A172 (cell line): Measurements from ENCODE around the gene CDC42EP3. TPM values are rescaled to one million over a fixed set of nuclear protein-coding genes. Genes with fewer than 3 reads are reported as not detected.
A peak's percentile ranks its signal among the peaks of the same experiment; 100 is the strongest.

Source experiments
- DNase-seq: peaks from one replicate; pipeline ENCODE4 v3.0.0-alpha.2; 2015; ENCODE audit warnings: low spot score
- total RNA-seq: library from RNA; depleted of rRNA; stranded (reverse); fragments of >200 nt; shearing (Covaris generic); gene quantifications from 2 replicates; pipeline ENCODE4 v1.2.3, GENCODE V29; 2014; rRNA removed

CDC42EP3 gene, protein sequence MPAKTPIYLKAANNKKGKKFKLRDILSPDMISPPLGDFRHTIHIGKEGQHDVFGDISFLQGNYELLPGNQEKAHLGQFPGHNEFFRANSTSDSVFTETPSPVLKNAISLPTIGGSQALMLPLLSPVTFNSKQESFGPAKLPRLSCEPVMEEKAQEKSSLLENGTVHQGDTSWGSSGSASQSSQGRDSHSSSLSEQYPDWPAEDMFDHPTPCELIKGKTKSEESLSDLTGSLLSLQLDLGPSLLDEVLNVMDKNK
- 66.8 and 71.5 TPM in 2 replicates for total RNA-seq

DNA sequence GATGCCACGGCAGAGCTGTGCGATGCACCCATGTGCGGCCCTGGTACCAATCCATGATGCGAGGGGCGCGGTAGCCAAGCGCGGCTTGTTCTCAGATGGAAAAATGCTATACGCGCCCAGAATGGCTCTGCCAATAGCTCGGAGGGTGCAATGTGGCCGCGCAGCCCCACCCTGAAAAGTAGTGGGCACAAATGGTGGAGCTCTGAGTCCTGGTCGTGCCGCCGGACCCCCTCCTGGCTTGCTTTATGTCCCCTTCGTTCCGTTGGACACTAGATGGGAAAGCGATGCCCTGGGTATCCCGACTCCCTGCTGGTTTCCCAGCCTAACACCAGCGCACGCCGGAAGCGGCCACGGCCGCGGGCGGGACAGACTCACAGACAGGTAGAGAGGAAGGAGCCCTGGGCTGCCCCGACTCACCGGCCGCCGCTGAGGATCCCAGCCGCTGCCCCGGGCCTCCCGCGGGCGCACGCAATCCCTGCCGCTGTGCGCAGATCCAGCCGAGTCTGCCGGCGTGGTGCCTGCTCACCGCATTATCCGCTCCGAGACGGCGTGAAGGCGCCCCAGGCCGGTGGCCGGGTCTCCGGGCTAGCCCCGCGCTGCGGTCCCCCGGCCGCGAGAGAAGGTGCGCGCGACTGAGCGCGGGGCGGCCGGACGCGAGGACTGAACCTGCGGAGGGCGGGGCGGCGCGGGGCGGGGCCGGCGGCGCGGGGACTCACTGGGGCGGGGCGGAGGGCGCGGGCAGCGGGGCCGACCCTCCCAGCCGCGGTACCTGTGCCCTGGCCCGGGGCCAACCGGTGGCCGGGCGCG lies at the start of gene CDC42EP3:
CDC42EP3 (minus strand) TSS at position 634 of the 807 bp plus-strand sequence. CDS start 25,055 bp downstream, outside the sequence.
- no peak for DNase-seq

DNA sequence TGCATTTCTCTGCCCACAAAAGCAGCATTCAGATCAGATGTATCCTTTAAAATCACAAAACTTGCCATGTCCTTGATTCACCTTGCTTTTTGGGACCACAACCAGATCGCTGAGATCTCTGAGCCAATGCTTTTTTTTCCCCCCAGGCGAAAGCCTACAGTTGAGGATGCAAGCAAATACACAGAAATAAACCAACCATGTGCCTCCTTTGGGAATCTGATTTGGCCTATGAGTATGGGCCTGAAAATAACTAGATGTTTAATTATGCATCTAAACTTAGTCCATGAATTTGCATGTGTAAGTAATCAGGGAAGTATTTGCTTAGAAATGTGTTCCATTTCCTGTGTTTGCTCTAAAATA lies 49.7 kb upstream of the CDC42EP3 start:
- no peak for DNase-seq

DNA sequence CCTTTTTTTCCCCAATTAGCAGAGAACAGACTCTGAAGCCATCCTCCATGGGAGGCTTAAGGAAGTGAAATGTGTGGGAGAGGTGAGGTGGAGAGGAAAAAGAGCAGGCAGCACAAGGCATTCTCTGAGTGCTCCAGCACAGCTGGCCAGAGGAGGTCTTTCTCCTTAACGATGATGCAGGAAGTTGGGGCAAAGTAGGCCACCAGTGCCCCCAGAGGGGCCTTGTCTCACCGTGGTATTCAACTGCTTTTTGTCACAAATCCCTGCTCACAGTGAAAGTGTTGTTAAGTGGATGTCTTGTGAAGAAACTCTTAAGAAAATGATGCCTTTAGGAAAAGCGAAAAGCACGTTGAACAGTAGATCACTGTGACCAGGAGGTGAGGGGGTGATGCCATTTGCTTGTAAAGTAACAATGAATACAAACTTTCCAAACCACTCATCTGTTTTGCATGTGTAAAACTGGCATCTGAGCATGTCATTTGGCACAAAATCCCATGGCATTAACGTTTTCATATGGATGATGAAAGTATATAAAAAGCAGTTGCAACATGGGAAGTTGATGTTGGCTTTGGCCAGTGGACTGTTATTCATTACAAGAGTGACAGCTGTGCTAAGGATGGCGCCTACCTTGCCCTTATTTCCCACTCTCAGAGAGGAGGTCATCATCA lies 49.2 kb upstream of the CDC42EP3 start:
- no peak for DNase-seq

DNA sequence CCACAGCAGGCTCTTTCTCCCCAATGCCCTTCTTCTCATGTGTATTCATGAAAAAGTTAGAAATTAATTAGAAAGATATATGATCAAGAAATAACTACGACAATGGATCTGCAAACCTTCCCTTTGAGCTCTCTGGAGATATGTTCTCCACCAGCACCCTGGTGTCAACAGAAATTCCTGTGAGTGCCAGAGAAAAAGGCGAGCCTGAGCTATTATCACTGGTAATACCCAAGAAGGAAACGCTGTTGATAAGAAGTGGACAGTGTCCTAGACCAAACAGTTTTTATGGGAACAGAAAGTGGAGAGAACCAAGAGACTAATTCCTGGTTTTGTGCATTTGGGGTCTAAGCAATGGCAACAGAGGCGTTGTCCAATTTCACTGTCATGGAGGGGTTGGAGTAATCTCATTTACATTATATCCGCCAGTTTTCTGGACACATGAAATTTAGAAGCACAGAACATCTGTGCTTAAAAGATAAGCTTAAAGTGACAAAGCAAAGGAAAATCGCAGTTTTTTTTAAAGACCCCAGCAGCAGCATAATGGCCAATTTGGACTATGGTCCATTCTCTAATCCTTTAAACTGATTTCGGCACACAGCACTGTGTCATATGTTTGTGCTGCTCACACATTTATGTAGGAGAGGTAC lies 47.2 kb upstream of the CDC42EP3 start:
- DNase-seq: no peak

DNA sequence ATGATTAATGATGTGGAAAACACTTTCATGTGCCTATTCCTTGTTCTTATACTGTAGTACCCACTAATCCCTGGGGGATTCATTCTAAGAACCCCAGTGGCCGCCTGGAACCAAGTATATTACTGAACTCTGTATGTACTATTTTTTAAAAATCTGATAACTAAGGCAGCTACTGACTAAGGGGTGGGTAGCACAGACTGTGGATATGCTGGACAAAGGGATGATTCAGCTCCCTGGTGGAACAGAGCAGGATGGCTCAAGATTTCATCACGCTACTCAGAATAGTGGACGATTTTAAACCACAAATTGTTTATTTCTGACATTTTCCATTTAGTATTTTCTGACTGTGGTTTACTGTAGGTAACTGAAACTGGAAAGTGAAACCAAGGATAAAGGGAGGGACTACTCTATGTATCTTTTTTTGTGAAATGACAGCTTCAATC lies 41.8 kb upstream of the CDC42EP3 start:
- peak; percentile 90 for DNase-seq

DNA sequence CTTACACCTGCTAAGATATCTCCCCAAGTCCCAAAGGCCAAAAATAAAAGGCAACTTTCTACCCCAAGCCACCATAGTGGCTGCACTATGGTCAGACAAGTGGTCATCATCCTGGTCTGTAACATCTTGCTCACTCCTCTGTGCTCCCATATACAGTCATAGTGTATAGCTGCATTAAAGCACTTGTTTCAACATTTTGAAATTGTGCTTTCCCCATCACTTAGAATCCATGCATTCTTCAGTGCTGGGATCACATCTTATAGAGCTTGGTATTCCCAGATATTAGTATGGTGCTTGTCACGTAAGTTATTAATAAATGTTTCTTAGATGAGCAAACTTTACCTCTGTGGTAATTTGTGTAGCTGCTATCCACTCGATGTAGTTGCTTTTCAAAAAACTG lies 40.4 kb upstream of the CDC42EP3 start:
- no peak for DNase-seq

DNA sequence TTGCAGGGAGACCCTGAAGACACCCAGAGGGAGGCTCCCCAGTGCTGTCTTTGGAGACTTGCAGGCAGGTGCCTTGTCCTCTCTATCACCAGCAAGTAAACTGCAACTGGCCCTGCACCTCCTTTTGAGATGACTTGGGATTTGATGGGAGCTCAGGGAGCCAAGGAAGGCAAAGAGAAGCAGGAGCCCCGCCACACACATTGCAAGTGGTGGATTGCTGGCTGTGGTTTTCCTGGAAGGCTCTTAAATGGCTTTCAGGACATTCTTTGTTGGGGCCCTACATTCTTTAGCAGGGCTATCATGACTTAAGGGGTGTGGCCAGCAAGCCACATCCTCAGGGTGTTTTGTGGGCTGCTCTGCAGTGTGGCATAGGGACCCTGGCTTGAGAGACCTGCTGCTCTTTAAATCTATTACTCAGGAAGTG lies 39.9 kb upstream of the CDC42EP3 start:
- peak; percentile 99 for DNase-seq

DNA sequence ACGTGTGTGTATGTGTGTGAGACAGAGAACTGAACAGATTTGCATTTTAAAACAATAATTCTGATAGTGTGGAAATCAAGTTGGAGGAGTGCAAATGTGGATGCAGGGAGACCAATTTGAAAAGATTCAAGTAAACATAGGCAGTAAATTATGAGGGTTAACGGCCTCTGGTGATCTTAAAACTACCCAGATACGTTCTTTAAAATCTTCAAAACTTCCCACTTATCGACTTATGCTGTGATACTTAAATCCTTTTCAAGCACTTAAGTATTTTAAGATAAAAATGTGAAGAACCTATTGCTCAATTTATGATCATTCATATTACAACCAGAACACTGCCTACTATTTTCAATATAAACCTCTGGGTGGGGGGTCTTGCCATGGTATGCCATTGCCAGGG lies 37.7 kb upstream of the CDC42EP3 start:
- DNase-seq: no peak

DNA sequence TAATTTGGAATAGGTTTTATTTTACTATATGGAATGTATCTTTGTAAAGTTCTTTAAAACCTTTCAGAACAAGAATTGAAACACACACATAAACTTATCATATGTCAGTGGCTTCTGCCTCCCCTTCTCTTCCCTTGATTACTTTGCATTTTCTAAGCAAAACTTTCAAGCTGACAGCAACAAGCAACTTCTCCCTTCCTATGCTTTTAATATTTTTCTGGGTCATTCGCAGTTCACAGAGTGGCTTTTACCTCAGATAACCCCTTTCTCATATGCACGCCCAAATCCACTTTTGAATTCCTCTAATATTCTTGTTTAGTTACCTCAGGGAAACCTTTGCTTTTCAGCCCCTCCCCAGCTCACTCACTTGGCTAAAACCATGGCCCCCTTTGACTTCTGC lies 36.7 kb upstream of the CDC42EP3 start:
- no peak for DNase-seq

DNA sequence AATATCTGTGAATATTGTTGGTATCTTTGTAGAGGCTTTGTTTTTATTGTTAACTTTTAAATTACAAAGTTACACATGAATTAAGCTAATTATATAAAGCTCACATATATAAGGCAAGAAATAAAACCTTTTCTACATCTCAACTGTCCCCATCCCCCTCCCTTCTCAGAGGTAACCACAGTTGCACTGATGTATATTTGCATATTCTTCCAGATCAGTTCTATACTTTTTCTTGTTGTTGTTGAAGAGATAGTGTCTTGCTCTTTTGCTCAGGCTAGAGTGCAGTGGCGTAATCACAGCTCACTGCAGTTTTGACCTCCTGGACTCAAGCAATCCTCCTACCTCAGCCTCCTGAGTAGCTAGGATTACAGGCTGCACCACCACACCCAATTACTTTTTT lies 36.0 kb upstream of the CDC42EP3 start:
- no peak for DNase-seq

DNA sequence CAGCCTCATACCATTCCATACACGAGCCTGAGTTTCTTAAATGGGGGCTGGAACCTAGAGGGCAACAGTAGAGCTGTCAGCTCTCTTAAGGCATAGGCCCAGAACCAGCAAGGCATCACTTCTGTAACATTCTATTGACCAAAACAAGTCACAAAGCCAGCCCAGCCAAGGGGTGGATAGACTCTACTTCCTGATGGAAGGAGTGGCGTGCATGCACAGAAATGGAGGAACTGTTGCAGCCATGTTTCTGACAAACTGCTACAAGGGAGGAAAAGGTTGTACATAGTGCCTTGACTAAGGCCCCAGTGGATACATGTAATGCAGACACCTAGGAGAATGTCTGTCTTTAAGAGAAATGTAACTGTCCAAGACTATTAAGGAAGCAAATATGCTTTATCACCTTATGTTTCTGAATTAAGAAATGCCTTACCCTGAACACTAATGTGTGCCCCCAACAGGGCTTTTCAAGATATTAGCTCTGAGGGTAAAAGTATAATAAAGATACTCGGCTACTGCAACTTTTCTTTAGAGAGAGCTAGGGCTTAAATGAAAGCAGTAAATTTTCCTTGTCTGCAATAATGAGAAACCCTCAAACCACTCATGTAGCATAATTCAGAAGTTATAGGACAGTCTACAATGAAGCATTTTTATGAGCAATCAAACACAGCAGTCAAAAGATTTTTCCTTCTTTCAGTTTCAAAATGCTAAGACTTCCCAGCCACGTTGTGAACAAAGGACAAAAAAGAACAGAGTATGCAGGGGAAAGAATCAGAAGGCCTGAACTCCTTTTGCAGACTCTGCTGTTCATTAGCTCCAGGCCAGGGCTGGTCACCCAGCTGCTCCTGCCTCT lies 35.1 kb upstream of the CDC42EP3 start:
- DNase-seq: peak; percentile 26

DNA sequence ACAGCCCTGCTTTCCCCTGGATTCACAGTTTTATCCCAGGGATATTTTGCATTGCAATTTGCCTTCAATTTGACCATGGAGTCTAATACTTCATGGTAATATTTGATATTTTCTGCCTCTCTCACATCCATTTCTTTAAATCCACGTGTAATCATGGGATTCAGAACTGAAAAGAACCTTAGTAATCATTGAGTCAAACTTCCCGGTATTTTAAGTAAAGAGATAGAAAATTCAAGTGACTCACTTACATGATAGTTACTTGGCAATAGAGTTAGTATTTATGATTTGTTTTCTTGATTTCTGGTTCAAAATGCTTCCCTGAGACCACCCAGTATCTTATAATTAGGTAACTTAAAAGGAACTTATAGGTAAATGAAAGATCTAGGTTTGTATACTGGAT lies 33.7 kb upstream of the CDC42EP3 start:
- DNase-seq: no peak

DNA sequence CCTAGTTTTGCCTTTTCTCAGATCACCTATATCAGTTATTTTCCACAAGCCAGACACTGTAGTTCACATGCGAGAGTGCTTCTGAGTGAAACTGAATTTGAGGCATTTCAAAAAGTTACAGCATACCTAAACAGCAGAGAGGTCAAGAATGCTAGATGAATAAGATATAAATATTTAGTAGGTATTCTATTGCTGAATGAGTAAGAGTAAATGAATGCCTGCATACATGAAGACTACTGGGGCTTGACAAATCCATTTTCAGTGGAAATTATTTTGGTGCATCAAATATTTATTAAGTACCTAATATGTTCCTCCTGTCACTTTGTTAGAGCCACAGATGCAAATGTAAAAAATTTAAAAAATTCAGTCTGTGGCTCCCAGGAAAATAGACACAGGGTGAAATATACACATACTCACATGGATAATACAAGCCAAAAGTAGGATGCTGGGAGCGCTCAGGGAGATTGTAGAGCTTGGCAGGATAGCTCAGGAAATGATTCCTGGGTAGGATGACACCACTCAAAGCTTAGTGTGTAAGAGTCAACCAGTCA lies 27.6 kb upstream of the CDC42EP3 start:
- peak; percentile 49 for DNase-seq

DNA sequence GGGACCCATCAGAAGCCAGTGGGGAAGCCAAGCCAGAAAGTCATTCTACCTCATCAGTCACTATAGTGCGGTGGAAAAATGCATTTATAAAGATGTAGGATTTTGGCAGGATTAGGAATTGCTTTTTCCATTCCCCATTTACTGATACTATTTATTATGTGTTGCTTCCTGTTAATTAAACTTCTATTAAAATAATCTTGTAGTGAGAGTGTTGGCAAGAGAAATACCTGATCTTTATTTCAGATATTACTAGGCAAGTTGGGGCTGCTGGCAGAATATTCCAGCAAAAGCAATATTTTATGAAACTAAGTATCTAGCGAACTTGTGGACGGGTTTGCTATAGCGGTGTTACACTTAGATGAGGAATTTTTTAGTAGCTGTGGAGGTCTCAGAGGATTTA lies 23.9 kb upstream of the CDC42EP3 start:
- DNase-seq: no peak

DNA sequence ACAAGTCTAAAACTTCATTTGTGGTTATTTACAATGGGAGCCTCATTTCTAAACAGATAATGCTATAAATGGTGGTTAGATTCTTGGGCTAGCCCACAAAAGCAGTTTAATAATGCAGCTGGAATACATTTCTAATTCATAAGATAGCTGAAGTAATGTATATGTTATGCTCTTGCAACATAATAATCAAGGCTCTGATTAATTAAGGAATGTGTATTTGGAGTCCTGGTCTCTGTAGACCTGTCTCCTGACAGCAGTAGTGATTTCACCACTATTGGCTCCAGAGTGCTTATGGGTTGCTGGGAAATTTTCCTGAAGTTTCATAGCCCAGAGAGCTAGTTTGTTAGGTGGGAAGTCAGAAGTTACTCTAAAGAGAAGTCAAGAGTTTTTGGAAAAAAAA lies 21.3 kb upstream of the CDC42EP3 start:
- no peak for DNase-seq

DNA sequence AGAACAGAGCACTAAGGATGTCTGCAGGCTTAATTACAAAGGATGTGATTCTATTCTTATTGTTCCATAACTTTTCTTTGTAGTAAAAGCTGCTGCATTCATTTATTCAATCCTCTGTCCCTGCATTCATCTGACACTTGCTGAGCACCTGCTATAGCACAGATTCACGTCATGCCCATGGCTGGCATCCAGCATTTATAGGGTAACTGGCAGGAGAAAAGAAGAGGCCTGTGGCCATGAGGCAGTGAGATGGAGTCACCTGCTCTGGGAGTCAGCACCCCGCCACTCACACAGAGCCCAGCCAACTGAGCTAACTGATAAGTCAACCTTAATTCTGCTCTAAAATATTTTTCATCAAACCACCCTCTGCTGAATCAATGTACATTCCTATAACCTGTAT lies 18.3 kb upstream of the CDC42EP3 start:
- peak; percentile 53 for DNase-seq

DNA sequence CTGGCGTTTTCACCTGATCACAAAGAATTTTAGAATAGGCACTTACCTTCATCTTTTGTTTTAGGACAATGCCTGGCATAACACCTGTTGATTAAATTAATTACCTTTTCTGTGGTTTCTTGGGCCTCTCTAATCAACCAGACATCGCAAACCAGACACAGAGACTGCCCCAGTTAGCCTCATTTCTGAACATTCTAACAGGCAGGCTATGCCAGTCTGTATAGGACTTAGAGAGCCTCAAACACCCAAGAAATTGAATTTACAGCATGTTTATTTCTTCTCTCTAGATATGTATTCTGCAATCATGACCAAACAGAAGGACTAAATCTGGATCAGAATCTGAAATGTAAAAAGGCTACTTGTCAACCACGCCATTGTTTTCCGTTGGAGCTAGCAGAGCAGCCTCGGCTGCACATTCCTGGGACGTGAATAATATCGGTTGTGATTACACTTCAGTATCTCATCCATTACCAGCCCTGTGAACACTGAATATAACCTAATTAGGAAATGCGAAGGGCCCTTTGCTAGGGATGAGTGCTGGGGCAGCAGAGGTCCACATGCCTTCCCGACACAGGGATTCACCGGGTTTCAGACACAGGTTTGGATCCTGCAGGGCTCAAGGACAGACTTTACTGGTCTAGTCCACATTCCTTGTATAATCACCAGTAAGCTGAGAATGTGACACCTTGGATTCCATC lies 17.5 kb upstream of the CDC42EP3 start:
- peak; percentile 96 for DNase-seq

DNA sequence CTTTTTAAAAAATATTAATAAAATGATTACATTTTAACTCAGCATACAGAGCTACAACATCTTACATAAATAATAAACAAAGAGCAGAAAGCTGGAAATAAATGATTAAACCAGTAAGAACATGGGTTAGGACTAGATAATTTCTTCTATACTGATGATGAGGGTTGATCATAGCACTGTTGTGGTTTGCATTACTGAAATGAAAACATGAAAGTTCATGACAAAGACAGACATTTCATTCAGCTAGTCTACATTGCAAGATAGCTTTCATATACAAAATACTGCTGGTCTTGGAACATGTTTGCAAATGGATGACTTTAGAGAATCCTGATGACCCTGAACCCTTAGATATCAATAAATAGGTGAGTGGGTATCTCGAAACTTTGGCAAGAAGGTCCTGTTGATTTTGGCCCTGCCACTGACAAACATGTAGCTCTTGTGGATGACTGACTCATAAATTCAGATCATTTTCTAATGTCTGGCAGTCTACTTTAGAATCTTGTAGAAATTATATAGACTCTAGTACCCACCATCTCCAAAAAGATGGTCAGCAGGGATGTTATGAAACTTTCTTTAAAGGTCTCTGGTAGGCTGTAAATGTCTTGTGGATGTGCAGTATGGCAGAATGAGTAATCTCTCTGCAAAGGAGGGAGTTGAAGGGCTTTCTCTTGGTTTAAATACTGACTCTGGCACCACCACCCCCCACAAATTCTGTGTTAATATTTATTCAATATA lies 15.5 kb upstream of the CDC42EP3 start:
- no peak for DNase-seq

DNA sequence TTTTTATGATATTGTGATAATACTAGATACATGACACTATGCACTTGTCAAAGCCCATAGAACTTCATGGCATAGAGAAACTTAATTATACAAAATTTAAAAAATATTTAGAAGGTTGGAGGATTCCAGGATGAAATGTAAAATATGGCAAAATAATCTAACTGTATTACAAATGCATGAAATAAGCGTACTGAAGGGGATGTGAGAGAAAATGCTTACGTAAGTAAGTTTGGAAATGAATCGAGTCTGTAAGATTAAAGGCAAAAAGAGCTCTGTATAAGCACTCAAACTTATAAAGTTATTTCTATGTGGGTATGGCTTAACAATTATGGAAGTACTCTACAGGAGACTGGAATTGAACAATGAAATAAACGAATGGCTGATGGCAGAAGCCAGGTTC lies 13.4 kb upstream of the CDC42EP3 start:
- DNase-seq: no peak
